K562 (cell line): ENCODE results near the gene ADCY4. TPM values are rescaled to one million over a fixed set of nuclear protein-coding genes. Genes with fewer than 3 reads are reported as not detected.

Experiments used
- ARHGAP35 ChIP-seq: fragments of 450-650 bp; IDR thresholded peaks from 2 replicates; pipeline ENCODE4 v1.6.1; 2018; ENCODE audit not compliant: partially characterized antibody
- BRD9 ChIP-seq: fragments of 450-650 bp; IDR thresholded peaks from 2 replicates; pipeline ENCODE4 v1.6.1; 2018; ENCODE audit warnings: low read depth; ENCODE audit not compliant: partially characterized antibody
- COPS2 ChIP-seq: fragments of 450-650 bp; conservative IDR thresholded peaks from 2 replicates; pipeline ENCODE4 v1.6.1; 2016; ENCODE audit warnings: mild to moderate bottlenecking, moderate library complexity
- DPF2 ChIP-seq: fragments of 450-650 bp; IDR thresholded peaks from 2 replicates; pipeline ENCODE4 v1.6.1; 2016
- LARP7 ChIP-seq: fragments of 450-650 bp; IDR thresholded peaks from 2 replicates; pipeline ENCODE4 v1.6.1; 2016
- NEUROD1 ChIP-seq: fragments of 150-350 bp; IDR thresholded peaks from 2 replicates; pipeline ENCODE4 v1.6.1; 2014; ENCODE audit warnings: borderline replicate concordance, low read length, low read depth; ENCODE audit not compliant: partially characterized antibody
- NR4A1 ChIP-seq, 2 experiments: fragments of 250-450 bp in 1 of 2; fragments of 450-650 bp in 1 of 2; sonication (Bioruptor Pico) in 1 of 2; IDR thresholded peaks; 2 replicates each; pipeline versions ENCODE4 v1.4.0 to v1.6.1; 2016 to 2020; ENCODE audit warnings: mild to moderate bottlenecking in 2 of 2, missing compliant biosample characterization in 1 of 2, missing genetic modification characterization in 1 of 2, moderate library complexity in 1 of 2
- PURB ChIP-seq: sonication (generic); formaldehyde crosslinking; IDR thresholded peaks from 2 replicates; pipeline ENCODE4 v1.9.0; 2021; ENCODE audit warnings: low read depth, mild to moderate bottlenecking, missing genetic modification reagents
- THRA ChIP-seq: fragments of 450-650 bp; IDR thresholded peaks from 2 replicates; pipeline ENCODE4 v1.6.1; 2017; ENCODE audit warnings: mild to moderate bottlenecking, moderate library complexity
- ZBTB17 ChIP-seq: fragments of 450-650 bp; formaldehyde crosslinking; IDR thresholded peaks from 2 replicates; pipeline ENCODE4 v1.4.0; 2020; ENCODE audit warnings: mild to moderate bottlenecking
- ZEB2 ChIP-seq: fragments of 450-650 bp; IDR thresholded peaks from 2 replicates; pipeline ENCODE4 v1.6.1; 2016
- ZFP36 ChIP-seq: fragments of 150-350 bp; IDR thresholded peaks from 2 replicates; pipeline ENCODE4 v1.6.1; 2018; ENCODE audit warnings: low read length, low read depth; ENCODE audit not compliant: partially characterized antibody
- ZNF274 ChIP-seq: IDR thresholded peaks from 2 replicates; pipeline ENCODE4 v1.6.1; 2011; ENCODE audit warnings: low read depth, mild to moderate bottlenecking, low read length, moderate library complexity, borderline replicate concordance
- ZNF76 ChIP-seq: fragments of 250-450 bp; sonication (Bioruptor Pico); IDR thresholded peaks from 2 replicates; pipeline ENCODE4 v1.4.0; 2020; ENCODE audit warnings: mild to moderate bottlenecking, moderate library complexity, borderline replicate concordance
- polyA plus RNA-seq, 8 experiments: library from polyadenylated mRNA; depleted of rRNA in 4 of 8; stranded (reverse) in 5 of 8; unstranded in 3 of 8; fragments of >200 nt; fragmentation: Nextera tagmentation in 2 of 8; fragmentation: Illumina TruSeq in 1 of 8; extraction: Ambion mirVana in 2 of 8; extraction: Trizol in 1 of 8; gene quantifications; 2 replicates each; pipeline versions ENCODE4 v1.2.1 to v1.2.3, GENCODE V29; 2011 to 2014; ENCODE audit warnings: inconsistent platforms in 1 of 8, missing spikeins in 1 of 8
- total RNA-seq, 7 experiments: library from RNA; depleted of rRNA in 6 of 7; stranded (reverse); fragments of >200 nt in 6 of 7; fragmentation: Illumina TruSeq in 2 of 7; extraction: Trizol in 2 of 7; gene quantifications; 2 replicates each; pipeline versions ENCODE4 v1.2.1 to v1.2.3, GENCODE V29; 2011 to 2021; ENCODE audit warnings: low replicate concordance in 1 of 7
- TF ChIP-seq, protein P1 (sequence below): fragments of 450-650 bp; IDR thresholded peaks from 2 replicates; pipeline ENCODE4 v1.6.1; 2016; ENCODE audit warnings: mild to moderate bottlenecking
- TF ChIP-seq, protein P2 (sequence below): IDR thresholded peaks from 2 replicates; pipeline ENCODE4 v1.6.1; 2012; ENCODE audit warnings: low read depth, low read length, improper control_type of control experiment, borderline replicate concordance
- TF ChIP-seq, protein P3 (sequence below): fragments of 150-350 bp; conservative IDR thresholded peaks from 2 replicates; pipeline ENCODE4 v1.6.1; 2014; ENCODE audit warnings: low read length
- TF ChIP-seq, protein P4 (sequence below): fragments of 450-650 bp; formaldehyde crosslinking; IDR thresholded peaks from 2 replicates; pipeline ENCODE4 v1.4.0; 2022; ENCODE audit warnings: missing genetic modification characterization

ADCY4 gene
- total and polyA plus RNA-seq, 9 of the 15 experiments (the other 6 are each of a cell fraction or from before 2014, with no cell fraction given): 0.04 to 0.31 (median 0.15) TPM; not detected in 2

- TF ChIP-seq LARP7: no peak
- TF ChIP-seq DPF2: no peak
- no peak for TF ChIP-seq ZFP36
- TF ChIP-seq ZBTB17 (CRISPR knock-in tag): no peak
- TF ChIP-seq PURB (CRISPR knock-in tag): no peak
- TF ChIP-seq, protein P1, sequence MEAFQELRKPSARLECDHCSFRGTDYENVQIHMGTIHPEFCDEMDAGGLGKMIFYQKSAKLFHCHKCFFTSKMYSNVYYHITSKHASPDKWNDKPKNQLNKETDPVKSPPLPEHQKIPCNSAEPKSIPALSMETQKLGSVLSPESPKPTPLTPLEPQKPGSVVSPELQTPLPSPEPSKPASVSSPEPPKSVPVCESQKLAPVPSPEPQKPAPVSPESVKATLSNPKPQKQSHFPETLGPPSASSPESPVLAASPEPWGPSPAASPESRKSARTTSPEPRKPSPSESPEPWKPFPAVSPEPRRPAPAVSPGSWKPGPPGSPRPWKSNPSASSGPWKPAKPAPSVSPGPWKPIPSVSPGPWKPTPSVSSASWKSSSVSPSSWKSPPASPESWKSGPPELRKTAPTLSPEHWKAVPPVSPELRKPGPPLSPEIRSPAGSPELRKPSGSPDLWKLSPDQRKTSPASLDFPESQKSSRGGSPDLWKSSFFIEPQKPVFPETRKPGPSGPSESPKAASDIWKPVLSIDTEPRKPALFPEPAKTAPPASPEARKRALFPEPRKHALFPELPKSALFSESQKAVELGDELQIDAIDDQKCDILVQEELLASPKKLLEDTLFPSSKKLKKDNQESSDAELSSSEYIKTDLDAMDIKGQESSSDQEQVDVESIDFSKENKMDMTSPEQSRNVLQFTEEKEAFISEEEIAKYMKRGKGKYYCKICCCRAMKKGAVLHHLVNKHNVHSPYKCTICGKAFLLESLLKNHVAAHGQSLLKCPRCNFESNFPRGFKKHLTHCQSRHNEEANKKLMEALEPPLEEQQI: no peak
- TF ChIP-seq NEUROD1: no peak
- TF ChIP-seq ARHGAP35: no peak
- TF ChIP-seq, protein P2, sequence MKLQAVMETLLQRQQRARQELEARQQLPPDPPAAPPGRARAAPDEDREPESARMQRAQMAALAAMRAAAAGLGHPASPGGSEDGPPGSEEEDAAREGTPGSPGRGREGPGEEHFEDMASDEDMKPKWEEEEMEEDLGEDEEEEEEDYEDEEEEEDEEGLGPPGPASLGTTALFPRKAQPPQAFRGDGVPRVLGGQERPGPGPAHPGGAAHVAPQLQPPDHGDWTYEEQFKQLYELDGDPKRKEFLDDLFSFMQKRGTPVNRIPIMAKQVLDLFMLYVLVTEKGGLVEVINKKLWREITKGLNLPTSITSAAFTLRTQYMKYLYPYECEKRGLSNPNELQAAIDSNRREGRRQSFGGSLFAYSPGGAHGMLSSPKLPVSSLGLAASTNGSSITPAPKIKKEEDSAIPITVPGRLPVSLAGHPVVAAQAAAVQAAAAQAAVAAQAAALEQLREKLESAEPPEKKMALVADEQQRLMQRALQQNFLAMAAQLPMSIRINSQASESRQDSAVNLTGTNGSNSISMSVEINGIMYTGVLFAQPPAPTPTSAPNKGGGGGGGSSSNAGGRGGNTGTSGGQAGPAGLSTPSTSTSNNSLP: no peak
- TF ChIP-seq, protein P3, sequence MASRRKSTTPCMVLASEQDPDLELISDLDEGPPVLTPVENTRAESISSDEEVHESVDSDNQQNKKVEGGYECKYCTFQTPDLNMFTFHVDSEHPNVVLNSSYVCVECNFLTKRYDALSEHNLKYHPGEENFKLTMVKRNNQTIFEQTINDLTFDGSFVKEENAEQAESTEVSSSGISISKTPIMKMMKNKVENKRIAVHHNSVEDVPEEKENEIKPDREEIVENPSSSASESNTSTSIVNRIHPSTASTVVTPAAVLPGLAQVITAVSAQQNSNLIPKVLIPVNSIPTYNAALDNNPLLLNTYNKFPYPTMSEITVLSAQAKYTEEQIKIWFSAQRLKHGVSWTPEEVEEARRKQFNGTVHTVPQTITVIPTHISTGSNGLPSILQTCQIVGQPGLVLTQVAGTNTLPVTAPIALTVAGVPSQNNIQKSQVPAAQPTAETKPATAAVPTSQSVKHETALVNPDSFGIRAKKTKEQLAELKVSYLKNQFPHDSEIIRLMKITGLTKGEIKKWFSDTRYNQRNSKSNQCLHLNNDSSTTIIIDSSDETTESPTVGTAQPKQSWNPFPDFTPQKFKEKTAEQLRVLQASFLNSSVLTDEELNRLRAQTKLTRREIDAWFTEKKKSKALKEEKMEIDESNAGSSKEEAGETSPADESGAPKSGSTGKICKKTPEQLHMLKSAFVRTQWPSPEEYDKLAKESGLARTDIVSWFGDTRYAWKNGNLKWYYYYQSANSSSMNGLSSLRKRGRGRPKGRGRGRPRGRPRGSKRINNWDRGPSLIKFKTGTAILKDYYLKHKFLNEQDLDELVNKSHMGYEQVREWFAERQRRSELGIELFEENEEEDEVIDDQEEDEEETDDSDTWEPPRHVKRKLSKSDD: no peak
- TF ChIP-seq THRA: no peak
- TF ChIP-seq COPS2: no peak
- TF ChIP-seq, protein P4, sequence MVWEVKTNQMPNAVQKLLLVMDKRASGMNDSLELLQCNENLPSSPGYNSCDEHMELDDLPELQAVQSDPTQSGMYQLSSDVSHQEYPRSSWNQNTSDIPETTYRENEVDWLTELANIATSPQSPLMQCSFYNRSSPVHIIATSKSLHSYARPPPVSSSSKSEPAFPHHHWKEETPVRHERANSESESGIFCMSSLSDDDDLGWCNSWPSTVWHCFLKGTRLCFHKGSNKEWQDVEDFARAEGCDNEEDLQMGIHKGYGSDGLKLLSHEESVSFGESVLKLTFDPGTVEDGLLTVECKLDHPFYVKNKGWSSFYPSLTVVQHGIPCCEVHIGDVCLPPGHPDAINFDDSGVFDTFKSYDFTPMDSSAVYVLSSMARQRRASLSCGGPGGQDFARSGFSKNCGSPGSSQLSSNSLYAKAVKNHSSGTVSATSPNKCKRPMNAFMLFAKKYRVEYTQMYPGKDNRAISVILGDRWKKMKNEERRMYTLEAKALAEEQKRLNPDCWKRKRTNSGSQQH (CRISPR knock-in tag): no peak
- no peak for TF ChIP-seq ZEB2
- TF ChIP-seq ZNF274: no peak
- no peak for TF ChIP-seq ZNF76 (CRISPR knock-in tag)
- no peak for TF ChIP-seq BRD9
- no peak for TF ChIP-seq NR4A1 (CRISPR knock-in tag; IDR thresholded peaks at IDR 0.05)
- no peak for TF ChIP-seq NR4A1 (tag; IDR thresholded peaks at IDR 0.05)
These were observed 35.3 kb downstream of the ADCY4 start, which contains the start of the genes DHRS1 and NOP9 (continued) for GRCh38 chr14:24299255-24300191.
